ENCODE data around the gene CXCL1.

DNA sequence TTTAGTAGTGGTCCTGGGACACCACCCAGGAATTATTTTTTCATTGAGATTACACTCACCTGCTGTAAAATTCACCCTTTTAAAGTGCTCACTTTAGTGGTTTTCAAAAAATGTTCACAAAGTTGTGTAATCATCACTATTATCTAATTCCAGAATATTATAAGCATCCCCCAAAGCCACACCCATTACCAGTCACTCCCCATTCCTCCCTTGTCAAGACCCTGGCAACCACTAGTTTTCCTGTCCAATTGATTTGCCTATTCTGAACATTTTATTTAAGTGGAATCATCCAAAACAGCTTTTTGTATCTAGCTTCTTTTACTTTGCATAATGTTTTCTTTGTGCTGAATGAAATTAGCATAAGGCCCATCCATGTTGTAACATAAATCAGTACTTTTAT lies 45.4 kb upstream of the CXCL1 start:
- TF ChIP-seq CTCF (conservative IDR thresholded peaks at IDR 0.05) (no peak), ZFX (IDR thresholded peaks at IDR 0.05) (no peak)

Data from C4-2B (cell line).